Measurements from ENCODE around the gene ATG13. TPM values are rescaled to one million over a fixed set of nuclear protein-coding genes. Genes with fewer than 3 reads are reported as not detected.

ATG13 gene
- total and polyA plus RNA-seq, 2 experiments from 2014 or later: 32.9 to 71.1 TPM

- Histone ChIP-seq H3K27ac (ENCODE audit: low read depth) (peak within 1 kb of the TSS; percentile 61), H3K4me1 (ENCODE audit: insufficient read depth) (peaks cover 12% of the 10 kb centered on the region), H2AFZ (peak within 1 kb of the TSS; percentile 88), H3K79me2 (replicated peaks; ENCODE audit: insufficient read depth) (peaks cover 50% of the 10 kb centered on the region), H4K20me1 (replicated peaks; ENCODE audit: insufficient read depth) (peaks cover 32% of the 10 kb centered on the region), H3K36me3 (ENCODE audit: insufficient read depth) (no peaks in the 10 kb centered on the region), H3K4me3 (peak within 1 kb of the TSS; percentile 97), H3K9me2 (ENCODE audit: insufficient read depth) (no peaks in the 10 kb centered on the region), H3K4me2 (peak within 1 kb of the TSS; percentile 98), H3K27me3 (ENCODE audit: insufficient read depth) (no peaks in the 10 kb centered on the region), H3F3A (replicated peaks; ENCODE audit: low read depth) (peaks cover 7% of the 10 kb centered on the region; the same call in 1 of the 2 replicates)
- peak; percentile 97 for DNase-seq (ENCODE audit: low spot score)
- Mint-ChIP-seq H3K36me3 (ENCODE audit: low read depth) (no peaks in the 10 kb centered on the region), H3K9me3 (no peaks in the 10 kb centered on the region), H3K27me3 (ENCODE audit: insufficient read depth, low read depth, poor library complexity) (peaks cover 11% of the 10 kb centered on the region), H3K4me3 (peak within 1 kb of the TSS; percentile 94), H3K4me1 (peaks cover 18% of the 10 kb centered on the region; the same call in 2 of the 3 replicates), H3K27ac (peak within 1 kb of the TSS; percentile 96)
- TF ChIP-seq JUNB (IDR thresholded peaks at IDR 0.05; ENCODE audit: unreplicated experiment) (no peak), ZNF331 (CRISPR knock-in tag; IDR thresholded peaks at IDR 0.05; ENCODE audit: low read depth) (no peak), EZH2phosphoT487 (IDR thresholded peaks at IDR 0.05; ENCODE audit: unreplicated experiment) (no peak), STAT1 (IDR thresholded peaks at IDR 0.05; ENCODE audit: unreplicated experiment) (no peak), POLR2AphosphoS5 (IDR thresholded peaks at IDR 0.05; ENCODE audit: low read depth) (peak; percentile 81), NANOG (IDR thresholded peaks at IDR 0.05; ENCODE audit: borderline replicate concordance) (no peak), ZNF462 (CRISPR knock-in tag; IDR thresholded peaks at IDR 0.05) (no peak), CTCF (conservative IDR thresholded peaks at IDR 0.05; ENCODE audit: low read depth in 2 of 2) (no peak), EZH2 (IDR thresholded peaks at IDR 0.05; ENCODE audit: low read depth, unreplicated experiment) (no peak), CREB1 (CRISPR knock-in tag; IDR thresholded peaks at IDR 0.05; ENCODE audit: low read depth) (0 out of 2 replicates have a peak, but pooled peaks have one; percentile 42), REST (IDR thresholded peaks at IDR 0.05; ENCODE audit: unreplicated experiment) (no peak), ZNF114 (CRISPR knock-in tag; IDR thresholded peaks at IDR 0.05) (no peak), ETS1 (IDR thresholded peaks at IDR 0.05) (peak; percentile 83)
- ATAC-seq: peak; percentile 91
These were observed 23.6 kb upstream of the ATG13 start, which contains the start of gene AMBRA1 for GRCh38 chr11:46593550-46594373. Gene AMBRA1, minus strand, starts transcription at chr11:46594023. Its CDS starts 45,643 bp downstream, at chr11:46548380.
